Activated CD8-positive, alpha-beta memory T cell treated with anti-CD3 and anti-CD28 coated beads, Interleukin-2, amount 10 ng/mL, durations not matched to agents 7 days and 5 days (primary cell): ENCODE results near the gene CLCN2. TPM values are rescaled to one million over a fixed set of nuclear protein-coding genes. Genes with fewer than 3 reads are reported as not detected.

Source experiments
- ATAC-seq: fragments of 150-1000 bp; cut with Tn5 transposase; one replicate; pipeline ENCODE4 v1.10.0; 2021; ENCODE audit warnings: moderate library complexity
- CTCF ChIA-PET: fragments of 350-600 bp; sonication (Branson Sonifier 250); formaldehyde crosslinking; loops from one replicate; lab custom pipeline; 2021; ENCODE audit warnings: antibody characterized with exemption; lab: Charles Lee
- DNase-seq: peaks from one replicate; pipeline ENCODE4 v3.0.0-alpha.2; 2020
- H3K27ac Mint-ChIP-seq: one replicate; pipeline ENCODE4 v1.8.0; 2021; ENCODE audit warnings: mild to moderate bottlenecking, mixed read lengths
- H3K27me3 Mint-ChIP-seq: one replicate; pipeline ENCODE4 v1.8.0; 2021; ENCODE audit warnings: mixed read lengths
- H3K36me3 Mint-ChIP-seq: one replicate; pipeline ENCODE4 v1.8.0; 2021; ENCODE audit warnings: mild to moderate bottlenecking, mixed read lengths
- H3K4me1 Mint-ChIP-seq: one replicate; pipeline ENCODE4 v1.8.0; 2021; ENCODE audit warnings: mixed read lengths
- H3K4me3 Mint-ChIP-seq: one replicate; pipeline ENCODE4 v1.8.0; 2021; ENCODE audit warnings: mild to moderate bottlenecking, moderate library complexity, mixed read lengths
- H3K9me3 Mint-ChIP-seq: one replicate; pipeline ENCODE4 v1.8.0; 2022; ENCODE audit warnings: low read depth, mixed read lengths
- total RNA-seq, 2 experiments: library from RNA; stranded (reverse); gene quantifications; one replicate each; pipeline ENCODE4 v1.2.3, GENCODE V29; 2021

Gene CLCN2
- total RNA-seq, 2 experiments from 2014 or later: 3.4 to 4.1 TPM

DNA sequence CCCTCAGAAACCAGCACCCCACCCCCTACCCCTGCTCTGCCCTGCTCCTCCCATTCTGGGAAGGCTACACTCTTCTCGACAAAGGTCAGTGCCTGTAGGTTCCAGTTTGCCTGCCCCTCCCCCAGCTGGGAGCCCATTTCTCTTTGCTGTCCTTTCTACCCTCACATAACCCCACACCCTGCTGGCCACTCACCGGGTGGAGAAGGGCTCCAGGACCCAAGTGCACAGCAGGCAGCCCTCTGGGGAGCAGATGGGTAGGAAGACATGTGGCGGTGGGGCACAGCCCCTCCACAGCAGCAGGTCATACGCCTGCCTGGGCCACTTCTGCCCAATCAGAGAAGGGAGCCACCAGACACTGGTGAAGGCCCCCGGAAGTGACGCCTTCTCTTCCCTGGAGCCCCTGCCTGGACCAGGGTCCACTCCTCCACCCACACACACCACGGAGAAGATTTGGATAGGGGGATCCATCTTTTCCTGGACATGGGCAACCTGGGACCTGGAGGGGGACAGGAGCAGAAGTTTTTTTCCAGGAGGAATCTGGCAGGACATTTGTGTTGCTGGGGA is 16.6 kb upstream of the CLCN2 start, which contains the start of gene THPO:
Gene THPO, minus strand, starts transcription at position 326 of the 564 bp plus-strand sequence. CDS start 1,948 bp downstream, outside the sequence.
- peaks cover 75% of the 10 kb centered on the region for H3K27me3 Mint-ChIP-seq
- no peak for ATAC-seq

DNA sequence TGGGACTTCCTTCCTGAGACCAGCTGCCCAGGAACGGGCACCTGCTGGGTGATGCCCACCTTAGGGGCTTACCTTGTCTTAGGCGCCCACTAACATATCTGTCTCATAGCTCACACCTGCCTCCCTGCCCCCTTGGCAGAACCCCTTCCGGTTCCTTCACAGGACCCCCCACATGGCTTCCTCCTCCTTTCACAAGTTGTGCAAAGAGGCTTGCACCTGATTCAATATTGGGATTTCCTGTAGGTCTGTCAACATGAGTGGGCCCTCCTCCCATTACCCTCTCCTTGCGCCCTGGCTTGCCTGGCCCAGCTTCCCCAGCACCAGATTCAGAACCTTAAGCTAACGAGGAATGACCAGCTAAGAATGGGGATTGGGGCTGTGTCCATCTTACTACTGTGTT is 16.0 kb upstream of the CLCN2 start:
- Mint-ChIP-seq H3K27ac (no peak overlapping the region), H3K4me3 (no peak overlapping the region), H3K9me3 (no peaks in the 10 kb centered on the region), H3K4me1 (peaks cover 4% of the 10 kb centered on the region), H3K27me3 (peaks cover 70% of the 10 kb centered on the region), H3K36me3 (no peaks in the 10 kb centered on the region)
- CTCF ChIA-PET: interaction anchor here (0.7 kb wide), 1 partner anchor 136 kb away, joined by 3 read pairs; no protein-coding TSS in a partner anchor
- DNase-seq (no peak), ATAC-seq (no peak)

More for the DNA sequence above, 16.6 kb upstream of the CLCN2 start, which contains the start of gene THPO:
- Mint-ChIP-seq H3K36me3 (no peaks in the 10 kb centered on the region), H3K4me1 (peaks cover 4% of the 10 kb centered on the region), H3K9me3 (no peaks in the 10 kb centered on the region), H3K27ac (no peak within 1 kb of the TSS), H3K4me3 (no peak within 1 kb of the TSS)
- CTCF ChIA-PET: interaction anchor here (0.7 kb wide), 1 partner anchor 136 kb away, joined by 3 read pairs; no protein-coding TSS in a partner anchor
- DNase-seq: no peak

DNA sequence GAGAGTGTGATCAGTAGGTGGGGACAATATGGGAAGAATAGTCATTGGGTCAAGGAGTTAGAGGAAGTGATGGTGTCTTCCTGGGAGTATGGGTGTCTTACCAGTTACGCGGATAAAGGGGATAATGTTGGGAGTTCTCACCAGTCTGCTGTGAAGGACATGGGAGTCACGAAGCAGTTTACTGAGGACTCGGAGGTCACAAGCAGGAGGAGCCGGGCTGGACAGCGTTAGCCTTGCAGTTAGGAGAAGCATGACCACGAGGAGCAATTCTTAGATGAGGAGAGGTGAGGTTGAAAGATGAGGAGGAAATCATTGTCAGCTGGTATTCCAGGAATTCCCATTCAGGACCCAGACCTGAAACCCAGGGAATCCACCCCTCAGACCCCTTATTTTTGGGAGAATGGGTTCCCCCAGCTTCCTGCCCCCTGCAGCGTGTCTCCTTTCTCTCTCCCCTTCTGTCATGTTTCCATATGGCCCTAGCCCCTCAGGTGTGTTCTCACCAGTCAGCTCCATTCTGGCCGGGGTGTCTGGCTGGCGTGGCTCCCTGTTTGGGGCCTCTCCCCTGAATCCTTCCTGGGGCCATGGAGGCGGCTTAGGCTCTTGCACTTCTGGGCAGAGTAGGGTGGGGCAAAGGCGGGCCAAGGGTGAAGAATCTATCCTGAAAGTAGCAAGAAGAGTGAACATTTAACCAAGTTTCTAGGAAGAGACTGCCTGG is 14.5 kb upstream of the CLCN2 start:
- Mint-ChIP-seq H3K36me3 (no peaks in the 10 kb centered on the region), H3K27ac (no peak overlapping the region), H3K4me3 (no peak overlapping the region), H3K4me1 (peaks cover 7% of the 10 kb centered on the region), H3K9me3 (no peaks in the 10 kb centered on the region), H3K27me3 (peaks cover 55% of the 10 kb centered on the region)
- CTCF ChIA-PET: interaction anchor here (1.2 to 1.5 kb wide), 2 partner anchors 138 to 166 kb away, joined by 3 to 4 read pairs; no protein-coding TSS in a partner anchor
- no peak for DNase-seq
- ATAC-seq: no peak

DNA sequence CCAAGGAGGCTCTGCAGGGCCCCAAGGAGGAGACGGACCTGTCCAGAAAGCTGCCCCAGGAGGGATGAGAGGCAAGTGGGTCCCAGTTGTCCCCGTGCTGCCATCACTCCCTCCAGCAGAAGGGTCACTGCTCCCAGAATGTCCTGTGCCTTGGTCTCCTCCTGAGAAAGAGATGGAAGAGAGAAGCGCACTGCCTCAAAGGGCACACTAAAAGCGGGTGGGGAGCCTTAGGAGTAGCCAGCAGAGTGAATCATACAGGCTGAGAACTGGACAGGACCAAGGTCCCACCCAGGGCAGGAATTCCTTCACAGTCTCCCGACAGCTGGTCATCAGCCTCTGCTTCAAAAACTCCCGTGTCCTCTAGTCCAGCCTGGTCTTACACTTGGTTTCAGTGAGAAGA is 12.0 kb upstream of the CLCN2 start:
- no peak overlapping the region for H3K27ac Mint-ChIP-seq
- ATAC-seq (no peak), DNase-seq (no peak)
- CTCF ChIA-PET: interaction anchor here (1.1 to 5.4 kb wide), 4 partner anchors 19 to 168 kb away, joined by 3 to 48 read pairs (median 20); no protein-coding TSS in a partner anchor
- peaks cover 5% of the 10 kb centered on the region for H3K4me1 Mint-ChIP-seq
- no peak overlapping the region for H3K4me3 Mint-ChIP-seq
- peaks cover 11% of the 10 kb centered on the region for H3K36me3 Mint-ChIP-seq
- H3K9me3 Mint-ChIP-seq: no peaks in the 10 kb centered on the region
- peaks cover 40% of the 10 kb centered on the region for H3K27me3 Mint-ChIP-seq

DNA sequence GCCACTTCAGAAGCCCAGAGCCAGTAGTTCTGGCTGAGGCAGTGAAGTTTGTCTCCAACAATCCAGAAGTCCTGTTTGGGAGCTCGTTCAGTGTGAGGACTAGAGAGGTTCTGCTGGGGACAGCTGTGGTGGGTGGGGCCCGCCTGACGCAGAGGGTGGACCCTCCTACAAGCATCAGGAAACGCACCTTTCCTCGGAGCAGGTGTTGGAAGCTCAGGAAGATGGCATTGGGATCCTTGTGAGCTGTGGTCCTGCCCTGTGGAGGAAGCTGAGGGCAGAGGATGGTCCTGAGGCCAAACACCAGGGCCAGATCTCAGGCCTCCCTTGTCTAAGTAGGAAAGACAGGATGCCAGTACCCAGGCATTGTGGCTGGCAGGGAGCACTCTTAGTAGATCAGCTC is 11.5 kb upstream of the CLCN2 start:
- CTCF ChIA-PET: interaction anchor here (1.1 to 5.4 kb wide), 8 partner anchors 9 to 168 kb away, joined by 3 to 48 read pairs (median 14); no protein-coding TSS in a partner anchor
- Mint-ChIP-seq H3K4me3 (no peak overlapping the region), H3K4me1 (peaks cover 5% of the 10 kb centered on the region), H3K27ac (no peak overlapping the region), H3K27me3 (peaks cover 35% of the 10 kb centered on the region), H3K9me3 (no peaks in the 10 kb centered on the region), H3K36me3 (peaks cover 13% of the 10 kb centered on the region)
- no peak for ATAC-seq
- DNase-seq: no peak

DNA sequence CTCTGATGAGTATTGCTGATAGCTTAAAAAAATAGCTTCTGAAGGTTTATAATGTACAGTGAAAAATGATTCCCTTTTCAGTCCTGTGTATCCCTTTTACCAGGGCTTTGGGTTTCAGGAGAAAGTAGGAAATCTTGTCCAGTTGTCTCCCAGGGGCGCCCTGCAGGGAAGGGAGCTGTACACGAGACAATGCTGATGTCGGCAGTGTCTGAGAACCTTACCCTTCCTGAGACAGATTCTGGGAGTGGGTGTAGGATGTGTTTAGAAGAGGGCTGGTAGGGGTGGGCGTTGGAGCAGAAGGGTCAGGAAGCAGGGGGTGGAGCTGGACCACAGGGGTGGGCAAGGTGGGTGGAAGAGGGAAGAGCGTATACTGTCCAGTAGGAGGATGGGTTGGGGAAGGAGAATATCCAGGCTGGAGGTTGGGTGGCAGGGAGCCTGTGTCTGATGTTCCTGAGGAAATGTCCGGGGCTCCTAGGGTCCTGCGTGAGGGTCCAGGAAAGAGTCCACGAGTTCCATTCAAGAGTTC is 11.0 kb upstream of the CLCN2 start:
- CTCF ChIA-PET: interaction anchor here (0.6 to 5.4 kb wide), 26 partner anchors 9 to 189 kb away, joined by 3 to 48 read pairs (median 8); partner anchors contain the start of gene EPHB3
- no peak for DNase-seq
- Mint-ChIP-seq H3K4me3 (no peak overlapping the region), H3K4me1 (peaks cover 5% of the 10 kb centered on the region), H3K27me3 (peaks cover 30% of the 10 kb centered on the region), H3K9me3 (no peaks in the 10 kb centered on the region), H3K36me3 (peaks cover 16% of the 10 kb centered on the region), H3K27ac (no peak overlapping the region)
- no peak for ATAC-seq

DNA sequence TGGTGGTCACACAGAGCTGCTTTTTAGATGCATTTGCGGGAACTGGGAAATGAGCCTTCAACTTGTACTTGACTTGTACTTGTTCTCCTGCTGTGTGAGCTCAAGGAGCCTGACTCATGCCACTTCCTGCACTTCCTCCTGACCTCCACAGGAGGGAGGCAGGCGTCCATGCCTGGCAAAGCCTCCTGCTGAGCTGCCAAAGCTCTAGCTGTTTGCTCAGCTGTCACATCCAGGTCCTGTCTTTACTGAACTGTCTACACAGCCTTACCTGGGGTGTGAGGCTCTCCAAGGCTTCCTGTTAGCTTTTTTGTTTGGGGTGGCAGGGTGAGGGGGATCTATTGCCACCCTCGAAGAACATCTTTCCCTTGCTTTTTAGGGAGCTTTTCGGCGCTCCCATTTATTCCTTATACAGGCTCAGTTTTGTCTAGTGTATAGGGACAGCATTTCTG is 10.2 kb upstream of the CLCN2 start:
- peak; percentile 78 for DNase-seq
- Mint-ChIP-seq H3K4me1 (peaks cover 9% of the 10 kb centered on the region), H3K4me3 (no peak overlapping the region), H3K36me3 (peaks cover 23% of the 10 kb centered on the region), H3K9me3 (no peaks in the 10 kb centered on the region), H3K27me3 (peaks cover 24% of the 10 kb centered on the region), H3K27ac (no peak overlapping the region)
- CTCF ChIA-PET: interaction anchor here (0.6 to 5.4 kb wide), 36 partner anchors 8 to 407 kb away, joined by 3 to 48 read pairs (median 6); partner anchors contain the start of genes CHRD and EPHB3
- ATAC-seq: peak; percentile 99

DNA sequence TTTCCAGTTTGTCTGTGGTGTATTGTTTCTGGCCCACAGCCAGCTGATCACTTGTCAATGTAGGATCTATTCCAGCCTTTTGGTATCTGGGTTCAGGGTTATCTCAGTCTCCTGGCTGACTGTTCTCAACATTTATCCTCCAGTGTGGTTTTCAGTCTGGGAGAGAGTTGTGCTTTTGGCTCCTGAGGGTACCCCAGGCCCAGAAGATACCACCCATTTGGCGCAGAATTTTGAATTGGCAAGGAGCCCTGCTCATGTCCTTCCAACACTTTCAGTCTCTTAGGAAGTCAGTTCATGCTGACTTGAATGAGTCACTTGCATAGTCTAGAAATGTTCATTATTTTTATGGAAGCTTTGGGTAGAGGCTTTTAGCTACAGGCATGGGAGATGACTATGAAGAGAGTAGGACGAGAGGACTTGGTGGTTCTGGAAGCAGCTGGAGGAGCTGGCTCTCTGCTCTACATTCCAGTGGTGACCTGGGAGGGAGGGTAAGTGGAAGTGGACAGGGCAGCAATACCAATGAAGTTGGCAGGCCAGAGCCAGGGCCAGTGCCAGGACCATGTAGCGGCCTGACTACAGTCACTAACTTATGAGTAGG is 7.3 kb upstream of the CLCN2 start:
- H3K27ac Mint-ChIP-seq: no peak overlapping the region
- peaks cover 5% of the 10 kb centered on the region for H3K27me3 Mint-ChIP-seq
- no peak for DNase-seq
- H3K4me3 Mint-ChIP-seq: no peak overlapping the region
- H3K9me3 Mint-ChIP-seq: no peaks in the 10 kb centered on the region
- CTCF ChIA-PET: interaction anchor here (1.3 to 5.4 kb wide), 4 partner anchors 10 to 175 kb away, joined by 3 to 36 read pairs (median 3); no protein-coding TSS in a partner anchor
- peaks cover 39% of the 10 kb centered on the region for H3K36me3 Mint-ChIP-seq
- ATAC-seq: no peak
- peaks cover 29% of the 10 kb centered on the region for H3K4me1 Mint-ChIP-seq

DNA sequence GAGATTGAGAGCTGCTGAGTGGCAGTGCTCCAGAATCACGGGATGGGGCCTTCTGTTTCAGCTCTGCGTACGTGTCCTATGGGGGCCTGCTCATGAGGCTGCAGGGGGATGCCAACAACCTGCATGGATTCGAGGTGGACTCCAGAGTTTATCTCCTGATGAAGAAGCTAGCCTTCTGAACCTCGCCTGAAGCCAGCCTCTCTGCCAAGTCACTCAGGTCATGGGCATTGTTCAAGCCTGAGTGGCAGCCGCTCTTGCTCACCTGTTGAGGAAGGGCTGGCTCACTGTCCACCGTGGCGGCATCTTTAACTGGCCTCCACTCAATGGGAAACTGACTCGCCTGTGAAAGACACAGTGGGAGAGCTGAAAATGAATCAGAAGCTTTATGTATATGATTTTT is 6.7 kb upstream of the CLCN2 start:
- ATAC-seq (no peak), DNase-seq (no peak)
- no peaks in the 10 kb centered on the region for H3K9me3 Mint-ChIP-seq
- H3K27me3 Mint-ChIP-seq: no peaks in the 10 kb centered on the region
- CTCF ChIA-PET: interaction anchor here (1.1 to 1.4 kb wide), 4 partner anchors 9 to 176 kb away, joined by 3 read pairs; no protein-coding TSS in a partner anchor
- peaks cover 41% of the 10 kb centered on the region for H3K36me3 Mint-ChIP-seq
- H3K4me3 Mint-ChIP-seq: no peak overlapping the region
- peaks cover 32% of the 10 kb centered on the region for H3K4me1 Mint-ChIP-seq
- no peak overlapping the region for H3K27ac Mint-ChIP-seq

DNA sequence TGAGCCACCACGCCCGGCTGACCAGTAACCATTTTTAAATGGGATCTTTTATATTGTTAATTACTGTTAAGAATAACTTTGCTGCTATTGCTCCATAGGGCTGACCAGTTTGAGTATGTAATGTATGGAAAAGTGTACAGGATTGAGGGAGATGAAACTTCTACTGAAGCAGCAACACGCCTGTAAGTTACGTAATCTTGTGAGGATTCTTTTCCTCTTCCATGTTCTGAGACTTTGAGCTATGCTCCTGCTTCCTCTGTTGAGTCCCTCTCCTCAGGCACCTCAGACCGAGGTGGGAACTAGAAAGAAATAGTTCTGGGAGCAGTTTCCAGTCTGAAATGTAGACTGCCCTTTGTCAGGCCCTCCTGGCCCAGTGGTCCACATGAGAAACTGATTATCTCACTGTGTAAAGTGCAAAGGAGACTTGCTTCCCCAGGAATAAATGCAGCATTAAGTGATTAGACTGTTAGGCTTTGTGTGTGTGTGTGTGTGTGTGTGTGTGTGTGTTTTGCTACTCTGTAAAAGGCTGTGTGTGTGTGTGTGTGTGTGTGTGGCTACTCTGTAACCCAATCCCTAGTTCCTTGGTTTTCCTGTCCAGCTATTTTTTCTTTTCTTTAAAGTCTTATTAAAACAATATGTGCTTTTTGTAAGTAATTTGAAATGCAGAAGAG is 5.3 kb upstream of the CLCN2 start:
- no peaks in the 10 kb centered on the region for H3K9me3 Mint-ChIP-seq
- CTCF ChIA-PET: interaction anchor here (1.1 to 1.8 kb wide), 2 partner anchors 14 to 147 kb away, joined by 3 to 6 read pairs; no protein-coding TSS in a partner anchor
- no peak overlapping the region for H3K27ac Mint-ChIP-seq
- DNase-seq: no peak
- H3K36me3 Mint-ChIP-seq: peaks cover 41% of the 10 kb centered on the region
- no peak for ATAC-seq
- H3K4me3 Mint-ChIP-seq: no peak overlapping the region
- peaks cover 31% of the 10 kb centered on the region for H3K4me1 Mint-ChIP-seq
- no peaks in the 10 kb centered on the region for H3K27me3 Mint-ChIP-seq

DNA sequence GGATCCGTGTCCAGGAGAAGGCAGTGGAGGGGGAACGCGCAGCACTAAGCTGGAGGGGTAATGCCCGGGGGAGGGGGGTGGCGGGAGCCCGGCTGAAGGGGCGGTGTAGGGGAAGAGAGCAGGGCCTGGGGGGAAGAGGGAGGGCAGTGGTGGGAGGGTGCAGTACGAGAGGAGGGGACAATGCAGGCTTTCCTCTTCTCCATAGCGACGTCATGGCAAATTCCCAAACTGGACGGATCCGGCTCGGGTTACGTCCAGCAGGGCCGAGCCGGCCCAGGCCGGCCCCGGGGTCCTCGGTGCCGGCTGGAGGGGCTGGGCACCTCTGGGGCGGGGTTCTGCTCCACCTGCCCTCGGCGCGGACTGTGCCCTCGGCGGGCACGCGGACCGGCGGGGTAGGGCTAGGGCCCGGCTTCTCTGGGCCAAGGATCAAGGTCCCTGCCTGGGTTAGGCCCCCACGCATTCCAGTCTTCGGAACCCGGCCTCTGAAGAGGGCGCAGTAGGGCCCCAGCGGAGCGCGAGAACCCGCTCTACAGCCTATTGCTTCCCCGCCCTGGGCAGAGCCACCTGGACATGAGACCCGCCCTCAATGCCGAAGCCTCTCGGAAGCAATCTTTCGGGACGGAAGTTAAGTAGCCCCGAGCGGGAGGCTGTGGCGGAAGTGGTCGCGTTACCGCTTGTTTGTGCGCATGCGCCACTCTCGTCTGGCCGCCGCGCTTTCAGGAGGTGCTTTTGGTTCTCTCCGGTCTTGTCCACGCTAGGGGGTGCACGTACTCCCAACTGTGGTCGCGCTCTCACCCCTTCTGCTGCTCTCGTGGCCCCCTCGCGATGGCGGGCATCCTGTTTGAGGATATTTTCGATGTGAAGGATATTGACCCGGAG is 1.5 kb upstream of the CLCN2 start:
- ATAC-seq (peak; percentile 86), DNase-seq (peak; percentile 99)
- Mint-ChIP-seq H3K27ac (peak overlapping the region; percentile 96), H3K4me1 (peaks cover 36% of the 10 kb centered on the region), H3K4me3 (peak overlapping the region; percentile 94), H3K36me3 (peaks cover 29% of the 10 kb centered on the region), H3K27me3 (peaks cover 5% of the 10 kb centered on the region), H3K9me3 (no peaks in the 10 kb centered on the region)
- CTCF ChIA-PET: interaction anchor here (1.2 to 1.6 kb wide), 6 partner anchors 9 to 478 kb away, joined by 3 to 11 read pairs (median 3); partner anchors contain the start of gene PARL
